CD14-positive monocyte (primary cell): ENCODE data around the gene LHX3. TPM values are rescaled to one million over a fixed set of nuclear protein-coding genes. Genes with fewer than 3 reads are reported as not detected.
"Not testable (repeated sequence)": the region's sequence is repeated elsewhere in the genome, so short reads cannot be mapped to it uniquely, and the experiment has no call there.

Source experiments
- DNase-seq, 3 donors: peaks; one replicate each; pipeline ENCODE4 v3.0.0-alpha.2; 2011 to 2022
- H2AFZ ChIP-seq: 2 replicates; pipeline ENCODE4 v1.6.0; 2012; ENCODE audit warnings: mild to moderate bottlenecking, low read depth, low read length, inconsistent platforms; ENCODE audit not compliant: insufficient read depth, poor library complexity, severe bottlenecking
- H3K27ac ChIP-seq, 2 donors: 1 replicate in 1 of 2; 2 replicates in 1 of 2; pipeline ENCODE4 v1.5.1; 2012 to 2013; ENCODE audit warnings: low read length in 2 of 2, control low read depth in 1 of 2, inconsistent platforms in 1 of 2, low read depth in 1 of 2, mild to moderate bottlenecking in 1 of 2
- H3K27me3 ChIP-seq, 2 donors: one replicate each; pipeline versions ENCODE4 v1.6.0 to v1.6.1; 2011 to 2013; ENCODE audit warnings: low read length in 2 of 2; ENCODE audit not compliant: control insufficient read depth in 2 of 2, insufficient read depth in 2 of 2
- H3K36me3 ChIP-seq, 2 donors: replicated peaks in 1 of 2; 1 replicate in 1 of 2; 2 replicates in 1 of 2; pipeline versions ENCODE4 v1.5.1 to v1.6.1; 2012 to 2013; ENCODE audit warnings: low read length in 2 of 2, control low read depth in 1 of 2, inconsistent platforms in 1 of 2, mild to moderate bottlenecking in 1 of 2; ENCODE audit not compliant: insufficient read depth in 2 of 2, control insufficient read depth in 1 of 2
- H3K4me1 ChIP-seq, 2 donors: 1 replicate in 1 of 2; 2 replicates in 1 of 2; pipeline versions ENCODE4 v1.5.1 to v1.6.1; 2012 to 2013; ENCODE audit warnings: low read length in 2 of 2, control low read depth in 1 of 2, inconsistent platforms in 1 of 2, mild to moderate bottlenecking in 1 of 2, moderate library complexity in 1 of 2; ENCODE audit not compliant: insufficient read depth in 2 of 2, control insufficient read depth in 1 of 2
- H3K4me2 ChIP-seq: replicated peaks from 2 replicates; pipeline ENCODE3; 2012; ENCODE audit warnings: low read length, moderate library complexity, mild to moderate bottlenecking; ENCODE audit not compliant: poor library complexity, severe bottlenecking; ENCODE audit errors: extremely low read depth
- H3K4me3 ChIP-seq, 3 experiments: fragments of 200-600 bp in 1 of 3; sonication (generic) in 1 of 3; replicated peaks in 1 of 3; 1 replicate in 2 of 3; 2 replicates in 1 of 3; pipeline ENCODE4 v1.5.1; 2011 to 2013; ENCODE audit warnings: low read length in 3 of 3, mild to moderate bottlenecking in 3 of 3, control low read depth in 2 of 3, low read depth in 2 of 3, inconsistent platforms in 1 of 3, moderate library complexity in 1 of 3
- H3K79me2 ChIP-seq: 2 replicates; pipeline ENCODE4 v1.6.0; 2012; ENCODE audit warnings: mild to moderate bottlenecking, control low read depth, inconsistent platforms, low read length, moderate library complexity; ENCODE audit not compliant: insufficient read depth
- H3K9ac ChIP-seq: 2 replicates; pipeline ENCODE4 v1.6.0; 2017; ENCODE audit warnings: low read length, mild to moderate bottlenecking; ENCODE audit not compliant: insufficient read depth, poor library complexity, severe bottlenecking
- H3K9me3 ChIP-seq, 2 donors: replicated peaks in 1 of 2; 1 replicate in 1 of 2; 2 replicates in 1 of 2; pipeline versions ENCODE4 v1.5.1 to v1.6.1; 2012 to 2013; ENCODE audit warnings: low read length in 2 of 2, control low read depth in 1 of 2; ENCODE audit not compliant: control insufficient read depth in 1 of 2, insufficient read depth in 1 of 2
- H4K20me1 ChIP-seq: 2 replicates; pipeline ENCODE4 v1.6.0; 2012; ENCODE audit warnings: mild to moderate bottlenecking, low read length, control low read depth, moderate library complexity; ENCODE audit not compliant: insufficient read depth
- H3K27ac Mint-ChIP-seq, 7 donors: one replicate each; pipeline ENCODE4 v1.8.0; 2020; ENCODE audit warnings: mild to moderate bottlenecking in 7 of 7, mixed read lengths in 7 of 7, moderate library complexity in 6 of 7, inconsistent platforms in 2 of 7
- H3K27me3 Mint-ChIP-seq, 3 donors: one replicate each; pipeline ENCODE4 v1.8.0; 2021 to 2022; ENCODE audit warnings: low read depth in 3 of 3, mild to moderate bottlenecking in 3 of 3, mixed read lengths in 3 of 3, moderate library complexity in 3 of 3, inconsistent platforms in 1 of 3
- H3K36me3 Mint-ChIP-seq, 2 donors: one replicate each; pipeline ENCODE4 v1.8.0; 2020; ENCODE audit warnings: mixed read lengths in 2 of 2, inconsistent platforms in 1 of 2, mild to moderate bottlenecking in 1 of 2
- H3K4me1 Mint-ChIP-seq: one replicate; pipeline ENCODE4 v1.8.0; 2020; ENCODE audit warnings: mild to moderate bottlenecking, mixed read lengths
- H3K4me3 Mint-ChIP-seq, 2 donors: one replicate each; pipeline ENCODE4 v1.8.0; 2020; ENCODE audit warnings: mild to moderate bottlenecking in 2 of 2, mixed read lengths in 2 of 2, moderate library complexity in 1 of 2
- H3K9me3 Mint-ChIP-seq, 7 donors: one replicate each; pipeline ENCODE4 v1.8.0; 2020 to 2022; ENCODE audit warnings: mixed read lengths in 7 of 7, mild to moderate bottlenecking in 6 of 7, moderate library complexity in 6 of 7, inconsistent platforms in 2 of 7
- WGBS: methylation state at CpG from one replicate; pipeline ENCODE4 v1.1.5; 2013; ENCODE audit warnings: missing lambda C conversion rate; ENCODE audit not compliant: insufficient coverage; 5-methylcytosine and 5-hydroxymethylcytosine counted together
- intact Hi-C, 2 donors: fragments of 100-400 bp; cut with micrococcal nuclease; formaldehyde crosslinking; loops; one replicate each; pipeline versions ENCODE4 v1.15.0 to v1.15.1; 2023
- polyA plus RNA-seq, 3 donors: library from polyadenylated mRNA; depleted of rRNA in 1 of 3; unstranded in 2 of 3; stranded (reverse) in 1 of 3; fragments of 300-500 nt in 2 of 3; fragments of >200 nt in 1 of 3; fragmentation: Illumina TruSeq in 2 of 3; gene quantifications; 1 replicate in 2 of 3; 2 replicates in 1 of 3; pipeline ENCODE4 v1.2.3, GENCODE V29; 2012 to 2021
- TF ChIP-seq, protein P1 (sequence below): fragments of 200-600 bp; IDR thresholded peaks from one replicate; pipeline ENCODE4 v1.8.0; 2022; ENCODE audit warnings: antibody characterized with exemption, mild to moderate bottlenecking

Gene LHX3
- polyA plus RNA-seq, 3 donors = not detected

DNA sequence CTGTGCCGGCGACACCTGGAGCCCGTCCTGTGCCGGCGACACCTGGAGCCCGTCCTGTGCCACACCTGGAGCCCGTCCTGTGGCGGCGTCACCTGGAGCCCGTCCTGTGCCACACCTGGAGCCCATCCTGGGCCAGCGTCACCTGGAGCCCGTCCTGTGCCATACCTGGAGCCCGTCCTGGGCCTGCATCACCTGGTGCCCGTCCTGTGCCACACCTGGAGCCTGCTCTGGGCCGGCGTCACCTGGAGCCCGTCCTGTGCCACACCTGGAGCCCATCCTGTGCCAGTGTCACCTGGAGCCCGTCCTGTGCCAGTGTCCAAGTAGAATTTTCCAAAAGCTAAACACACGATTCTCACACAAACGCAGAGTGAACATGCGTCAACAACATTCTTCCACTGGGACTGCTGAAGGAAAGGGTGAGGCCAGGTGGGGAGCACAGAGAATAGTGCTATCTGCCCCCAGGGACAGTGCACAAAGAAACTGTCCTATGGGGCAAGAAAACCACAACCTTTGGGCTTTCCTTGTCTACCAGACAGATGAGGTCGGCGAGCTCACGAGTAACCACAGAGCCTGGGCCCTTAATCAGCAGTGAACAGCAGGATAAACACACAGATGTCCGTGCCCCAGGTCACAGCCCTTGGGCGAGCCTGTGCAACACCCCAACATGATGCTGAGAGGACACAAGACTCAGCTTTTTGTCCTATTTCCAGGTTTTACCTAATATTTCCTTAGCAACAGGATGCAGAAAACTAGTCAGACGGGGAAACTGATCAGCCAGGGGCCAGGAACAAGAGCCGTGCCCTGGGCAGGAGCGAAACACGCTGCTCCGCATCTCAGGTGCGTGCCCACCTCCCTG, 32.8 kb upstream of the LHX3 start:
- Histone ChIP-seq H2AFZ (no peak overlapping the region), H3K27ac (no peak overlapping the region), H4K20me1 (peaks cover 22% of the 10 kb centered on the region), H3K4me1 (peaks cover 38 to 41% of the 10 kb centered on the region in 2 donors), H3K4me3 (no peak overlapping the region), H3K36me3 (peaks cover 0 to 14% of the 10 kb centered on the region in 2 donors), H3K27me3 (no peaks in the 10 kb centered on the region), H3K9me3 (no peaks in the 10 kb centered on the region), H3K79me2 (peaks cover 15% of the 10 kb centered on the region), H3K9ac (no peak overlapping the region), H3K4me2 (no peak overlapping the region)
- no peak for DNase-seq
- H3K9me3 Mint-ChIP-seq = no peaks in the 10 kb centered on the region
- H3K4me1 Mint-ChIP-seq = peaks cover 52% of the 10 kb centered on the region
- no peak overlapping the region for H3K4me3 Mint-ChIP-seq
- H3K27me3 Mint-ChIP-seq = peaks cover 2 to 3% (median 2%) of the 10 kb centered on the region in 3 donors
- peak overlapping the region in 2 of 7 donors; percentile 9 to 79 for H3K27ac Mint-ChIP-seq
- H3K36me3 Mint-ChIP-seq = peaks cover 25 to 26% of the 10 kb centered on the region in 2 donors
- 80% methylated on average over 30 of the region's 32 CpGs for WGBS
- intact Hi-C loops = no loop called here
- TF ChIP-seq, protein P1, sequence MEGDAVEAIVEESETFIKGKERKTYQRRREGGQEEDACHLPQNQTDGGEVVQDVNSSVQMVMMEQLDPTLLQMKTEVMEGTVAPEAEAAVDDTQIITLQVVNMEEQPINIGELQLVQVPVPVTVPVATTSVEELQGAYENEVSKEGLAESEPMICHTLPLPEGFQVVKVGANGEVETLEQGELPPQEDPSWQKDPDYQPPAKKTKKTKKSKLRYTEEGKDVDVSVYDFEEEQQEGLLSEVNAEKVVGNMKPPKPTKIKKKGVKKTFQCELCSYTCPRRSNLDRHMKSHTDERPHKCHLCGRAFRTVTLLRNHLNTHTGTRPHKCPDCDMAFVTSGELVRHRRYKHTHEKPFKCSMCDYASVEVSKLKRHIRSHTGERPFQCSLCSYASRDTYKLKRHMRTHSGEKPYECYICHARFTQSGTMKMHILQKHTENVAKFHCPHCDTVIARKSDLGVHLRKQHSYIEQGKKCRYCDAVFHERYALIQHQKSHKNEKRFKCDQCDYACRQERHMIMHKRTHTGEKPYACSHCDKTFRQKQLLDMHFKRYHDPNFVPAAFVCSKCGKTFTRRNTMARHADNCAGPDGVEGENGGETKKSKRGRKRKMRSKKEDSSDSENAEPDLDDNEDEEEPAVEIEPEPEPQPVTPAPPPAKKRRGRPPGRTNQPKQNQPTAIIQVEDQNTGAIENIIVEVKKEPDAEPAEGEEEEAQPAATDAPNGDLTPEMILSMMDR = no peak

DNA sequence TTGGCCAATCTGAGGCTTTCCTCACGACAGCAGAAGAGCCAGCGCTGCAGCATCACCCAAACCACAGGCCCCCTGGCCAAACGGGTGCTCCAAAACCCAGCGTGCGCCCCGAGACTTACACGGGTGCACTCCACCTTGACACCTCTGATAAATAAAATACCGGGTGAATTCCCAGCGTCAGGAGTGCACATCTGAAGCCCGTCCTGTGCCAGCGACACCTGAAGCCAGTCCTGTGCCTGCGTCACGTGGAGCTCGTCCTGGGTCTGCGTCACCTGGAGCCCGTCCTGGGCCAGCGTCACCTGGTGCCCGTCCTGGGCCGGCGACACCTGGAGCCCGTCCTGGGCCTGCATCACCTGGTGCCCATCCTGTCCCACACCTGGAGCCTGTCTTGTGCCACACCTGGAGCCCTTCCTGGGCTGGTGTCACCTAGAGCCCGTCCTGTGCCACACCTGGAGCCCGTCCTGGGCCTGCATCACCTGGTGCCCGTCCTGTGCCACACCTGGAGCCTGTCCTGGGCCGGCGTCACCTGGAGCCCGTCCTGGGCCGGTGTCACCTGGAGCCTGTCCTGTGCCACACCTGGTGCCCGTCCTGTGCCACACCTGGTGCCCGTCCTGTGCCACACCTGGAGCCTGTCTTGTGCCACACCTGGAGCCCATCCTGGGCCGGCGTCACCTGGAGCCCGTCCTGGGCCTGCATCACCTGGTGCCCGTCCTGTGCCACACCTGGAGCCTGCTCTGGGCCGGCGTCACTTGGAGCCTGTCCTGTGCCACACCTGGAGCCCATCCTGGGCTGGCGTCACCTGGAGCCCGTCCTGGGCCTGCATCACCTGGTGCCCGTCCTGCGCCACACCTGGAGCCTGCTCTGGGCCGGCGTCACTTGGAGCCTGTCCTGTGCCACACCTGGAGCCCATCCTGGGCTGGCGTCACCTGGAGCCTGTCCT, 31.8 kb upstream of the LHX3 start:
- H3K4me1 Mint-ChIP-seq = peaks cover 60% of the 10 kb centered on the region
- Histone ChIP-seq H4K20me1 (peaks cover 22% of the 10 kb centered on the region), H3K36me3 (peaks cover 0 to 14% of the 10 kb centered on the region in 2 donors), H3K4me1 (peaks cover 45 to 50% of the 10 kb centered on the region in 2 donors)
- H3K9me3 ChIP-seq, DNase-seq, intact Hi-C loops, H3K27ac ChIP-seq, H3K9ac ChIP-seq, H2AFZ ChIP-seq, H3K9me3 Mint-ChIP-seq, H3K27me3 Mint-ChIP-seq, H3K4me2 ChIP-seq, H3K4me3 ChIP-seq, H3K27me3 ChIP-seq, H3K79me2 ChIP-seq, H3K4me3 Mint-ChIP-seq: not testable (repeated sequence)
- H3K36me3 Mint-ChIP-seq = peaks cover 21 to 25% of the 10 kb centered on the region in 2 donors
- WGBS = 98% methylated on average over 42 of the region's 43 CpGs
- H3K27ac Mint-ChIP-seq = peak overlapping the region in 1 of 7 donors; percentile 32
